Prostate gland (tissue), 2 donors: ENCODE data around the gene RAB1A.

ENCODE experiments used
- POLR2A ChIP-seq: fragments of 450-650 bp; IDR thresholded peaks from one replicate; pipeline ENCODE4 v1.6.1; 2016; ENCODE audit warnings: antibody characterized with exemption, mild to moderate bottlenecking
- POLR2AphosphoS5 ChIP-seq: sonication (generic); formaldehyde crosslinking; IDR thresholded peaks from one replicate; pipeline ENCODE4 v1.6.1; 2017; ENCODE audit warnings: antibody characterized with exemption
- TF ChIP-seq, protein P1 (sequence below), 4 experiments: fragments of 200-600 bp in 2 of 4; fragments of 450-650 bp in 2 of 4; sonication (generic) in 2 of 4; IDR thresholded peaks; 1 replicate in 3 of 4; 2 replicates in 1 of 4; pipeline ENCODE4 v1.5.1; 2016 to 2019; ENCODE audit warnings: antibody characterized with exemption in 4 of 4, mild to moderate bottlenecking in 2 of 4, moderate library complexity in 2 of 4

DNA sequence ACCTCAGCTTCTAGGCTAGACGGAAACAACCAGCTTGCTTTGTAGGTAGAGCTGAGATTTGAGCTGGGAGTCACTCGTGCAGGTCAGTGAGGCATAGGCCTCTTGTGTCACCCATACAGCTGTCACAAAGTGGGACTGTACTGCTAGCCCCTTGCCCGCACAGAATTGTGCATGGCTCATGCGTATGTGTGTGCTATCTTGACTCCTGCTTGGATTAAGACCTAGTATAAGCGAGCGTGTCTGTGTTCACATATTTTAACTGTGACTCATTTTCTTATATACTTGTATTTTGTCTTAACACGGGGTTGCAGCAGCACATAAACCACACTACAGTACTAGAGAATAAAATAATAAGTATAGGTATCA is 53.6 kb downstream of the RAB1A start:
- TF ChIP-seq, protein P1, sequence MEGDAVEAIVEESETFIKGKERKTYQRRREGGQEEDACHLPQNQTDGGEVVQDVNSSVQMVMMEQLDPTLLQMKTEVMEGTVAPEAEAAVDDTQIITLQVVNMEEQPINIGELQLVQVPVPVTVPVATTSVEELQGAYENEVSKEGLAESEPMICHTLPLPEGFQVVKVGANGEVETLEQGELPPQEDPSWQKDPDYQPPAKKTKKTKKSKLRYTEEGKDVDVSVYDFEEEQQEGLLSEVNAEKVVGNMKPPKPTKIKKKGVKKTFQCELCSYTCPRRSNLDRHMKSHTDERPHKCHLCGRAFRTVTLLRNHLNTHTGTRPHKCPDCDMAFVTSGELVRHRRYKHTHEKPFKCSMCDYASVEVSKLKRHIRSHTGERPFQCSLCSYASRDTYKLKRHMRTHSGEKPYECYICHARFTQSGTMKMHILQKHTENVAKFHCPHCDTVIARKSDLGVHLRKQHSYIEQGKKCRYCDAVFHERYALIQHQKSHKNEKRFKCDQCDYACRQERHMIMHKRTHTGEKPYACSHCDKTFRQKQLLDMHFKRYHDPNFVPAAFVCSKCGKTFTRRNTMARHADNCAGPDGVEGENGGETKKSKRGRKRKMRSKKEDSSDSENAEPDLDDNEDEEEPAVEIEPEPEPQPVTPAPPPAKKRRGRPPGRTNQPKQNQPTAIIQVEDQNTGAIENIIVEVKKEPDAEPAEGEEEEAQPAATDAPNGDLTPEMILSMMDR (IDR thresholded peaks at IDR 0.05) = no peak
- no peak for TF ChIP-seq POLR2A
- TF ChIP-seq POLR2AphosphoS5 = no peak
